GM19372 (cell line): ENCODE data around the gene PLA2G3.
"Not testable (repeated sequence)": the region's sequence is repeated elsewhere in the genome, so short reads cannot be mapped to it uniquely, and the experiment has no call there.

Source experiments
- ATAC-seq: cut with Tn5 transposase; IDR thresholded peaks from one replicate; pipeline ENCODE4 v1.9.1; 2021; ENCODE audit warnings: mild to moderate bottlenecking, low read depth, moderate library complexity; ENCODE audit not compliant: unreplicated experiment

Gene PLA2G3

GRCh38 chr22:31124811-31125465 is 15.4 kb downstream of the PLA2G3 start:
- no peak for ATAC-seq

DNA sequence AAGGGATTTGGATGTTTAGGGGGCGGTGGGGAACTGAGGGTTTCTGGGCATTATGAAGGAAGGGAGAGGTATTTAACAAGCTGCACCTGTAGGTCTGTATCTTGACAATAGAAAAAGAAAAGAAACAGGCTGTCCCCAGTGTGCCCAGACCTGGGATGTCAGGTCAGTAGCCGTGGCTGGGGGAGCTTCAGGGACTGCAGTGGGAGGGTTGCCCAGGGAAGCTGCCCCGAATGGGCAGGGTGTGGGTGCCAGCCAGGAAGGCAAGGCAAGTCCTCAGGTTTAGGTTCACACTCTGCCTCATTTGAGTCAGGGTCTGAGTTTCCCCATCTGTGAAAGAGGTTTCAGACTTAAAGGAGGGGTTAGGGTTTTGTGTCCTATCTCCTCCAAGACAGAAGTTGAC is 16.0 kb downstream of the PLA2G3 start:
- ATAC-seq: no peak

- ATAC-seq: no peak
Measured at GRCh38 chr22:31123292-31123602, 17.1 kb downstream of the PLA2G3 start.

DNA sequence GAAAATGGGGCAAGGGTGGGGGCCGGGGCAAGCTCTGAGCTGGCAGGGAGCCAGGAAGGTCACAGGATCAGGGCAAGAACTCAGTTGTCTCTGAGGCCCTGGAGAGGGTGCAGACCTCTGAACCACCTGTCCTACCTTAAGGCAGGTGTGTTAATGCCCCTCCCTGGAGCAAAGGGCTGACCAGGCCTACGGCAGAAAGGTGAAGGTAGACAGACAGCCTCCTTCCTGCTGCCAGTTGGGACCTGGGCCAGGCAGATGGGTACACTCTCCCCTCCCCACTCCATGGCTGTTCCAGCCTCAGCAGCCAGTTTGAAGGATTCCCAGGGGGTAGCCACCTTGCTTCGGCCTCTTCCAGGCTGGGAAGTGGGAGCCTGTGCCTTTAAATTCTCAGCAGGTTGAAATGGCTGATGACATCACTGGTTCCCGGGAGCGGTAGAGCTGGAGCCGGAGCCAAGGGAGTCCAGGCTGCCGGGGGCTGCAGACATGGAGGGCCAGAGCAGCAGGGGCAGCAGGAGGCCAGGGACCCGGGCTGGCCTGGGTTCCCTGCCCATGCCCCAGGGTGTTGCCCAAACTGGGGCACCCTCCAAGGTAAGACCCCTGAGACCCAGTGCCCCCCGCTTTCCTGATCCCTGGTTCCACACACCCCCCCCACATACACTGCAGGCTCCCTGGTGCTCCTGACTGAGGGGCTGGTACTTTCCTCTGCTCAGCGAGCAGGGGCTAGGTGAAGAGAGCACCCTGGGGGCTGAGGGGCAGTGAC is 17.6 kb downstream of the PLA2G3 start, which contains the start of gene INPP5J:
INPP5J (plus strand) TSS at position 435 of the 760 bp plus-strand sequence; CDS start at position 484, 49 bp downstream.
- ATAC-seq: no peak

DNA sequence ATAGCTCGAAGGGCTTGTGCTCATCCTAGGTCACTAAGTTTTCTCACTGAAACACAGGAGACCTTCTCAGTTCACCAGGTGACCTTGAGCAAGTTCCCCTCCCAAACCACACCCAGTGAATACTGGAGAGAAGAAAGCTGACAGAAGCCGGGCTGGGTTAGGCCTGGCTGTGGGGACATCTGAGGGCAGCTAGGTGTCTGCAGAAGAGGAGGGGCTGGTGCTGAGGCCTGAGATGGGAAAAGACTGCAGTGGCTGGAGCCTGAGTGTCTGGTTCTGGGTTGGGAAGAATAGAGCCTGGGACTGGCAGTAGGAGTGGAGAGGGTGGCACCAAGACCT is 18.1 kb downstream of the PLA2G3 start:
- no peak for ATAC-seq

- ATAC-seq: no peak
Measured at GRCh38 chr22:31121403-31121802, 18.9 kb downstream of the PLA2G3 start.

- ATAC-seq: no peak
Measured at GRCh38 chr22:31120642-31121041, 19.7 kb downstream of the PLA2G3 start.

GRCh38 chr22:31120230-31120629 is 20.1 kb downstream of the PLA2G3 start:
- ATAC-seq: no peak

- no peak for ATAC-seq
Measured at GRCh38 chr22:31119026-31119717, 21.1 kb downstream of the PLA2G3 start.

DNA sequence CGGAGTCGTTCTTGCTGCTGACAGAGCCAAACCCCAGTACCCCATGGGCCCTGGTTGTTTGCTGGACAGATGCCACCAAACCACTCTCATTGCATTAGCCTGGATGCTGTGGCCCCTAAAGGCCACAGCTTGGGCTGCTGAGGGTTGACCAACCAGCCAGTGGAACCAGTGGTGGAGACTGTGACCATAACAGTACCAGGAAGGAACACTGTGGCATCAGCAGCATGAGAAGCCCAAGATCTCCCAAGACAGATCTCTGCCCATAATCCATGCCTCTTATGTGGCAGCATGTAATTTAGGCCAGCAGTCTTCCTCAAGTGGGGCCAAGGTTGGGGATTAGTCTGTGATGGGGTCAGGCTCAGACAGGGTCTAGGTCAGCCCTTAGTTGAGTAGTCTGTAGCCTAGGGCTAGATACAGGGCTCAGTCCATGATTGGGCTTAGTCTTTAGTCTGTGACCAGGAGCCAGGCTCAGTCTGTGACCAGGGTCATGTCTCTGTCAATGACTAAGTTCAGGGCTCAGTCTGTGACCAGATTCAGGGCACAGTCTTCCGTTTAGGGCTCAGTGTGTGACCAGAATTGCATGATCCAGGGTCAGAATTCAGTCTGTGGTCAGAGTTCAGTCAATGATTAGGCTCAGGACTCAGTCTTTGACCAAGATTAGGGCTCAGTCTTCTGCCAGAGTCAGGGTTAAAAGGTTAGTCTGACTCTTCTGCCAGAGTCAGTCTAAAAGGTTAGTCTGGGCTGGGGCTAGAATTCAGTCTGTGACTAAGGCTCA is 22.1 kb downstream of the PLA2G3 start:
- ATAC-seq: no peak

GRCh38 chr22:31112547-31113091 is 27.7 kb downstream of the PLA2G3 start:
- ATAC-seq: not testable (repeated sequence)

DNA sequence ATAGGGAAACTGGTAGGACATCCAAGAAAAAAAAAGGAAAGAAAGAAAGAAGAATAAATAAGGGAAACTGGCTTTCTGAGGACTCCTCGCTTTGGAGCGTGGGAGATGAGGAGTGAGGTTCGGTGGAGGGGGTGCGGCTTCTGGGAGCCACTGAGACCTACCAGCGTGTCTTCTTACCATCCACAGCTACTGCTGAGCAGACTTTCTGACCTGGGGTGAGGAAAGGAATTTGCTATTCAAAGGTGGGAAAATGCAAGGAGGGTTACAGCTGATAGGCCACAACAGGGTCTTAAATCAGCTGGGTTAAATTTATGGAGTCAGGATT is 32.5 kb downstream of the PLA2G3 start:
- ATAC-seq: peak; percentile 11

DNA sequence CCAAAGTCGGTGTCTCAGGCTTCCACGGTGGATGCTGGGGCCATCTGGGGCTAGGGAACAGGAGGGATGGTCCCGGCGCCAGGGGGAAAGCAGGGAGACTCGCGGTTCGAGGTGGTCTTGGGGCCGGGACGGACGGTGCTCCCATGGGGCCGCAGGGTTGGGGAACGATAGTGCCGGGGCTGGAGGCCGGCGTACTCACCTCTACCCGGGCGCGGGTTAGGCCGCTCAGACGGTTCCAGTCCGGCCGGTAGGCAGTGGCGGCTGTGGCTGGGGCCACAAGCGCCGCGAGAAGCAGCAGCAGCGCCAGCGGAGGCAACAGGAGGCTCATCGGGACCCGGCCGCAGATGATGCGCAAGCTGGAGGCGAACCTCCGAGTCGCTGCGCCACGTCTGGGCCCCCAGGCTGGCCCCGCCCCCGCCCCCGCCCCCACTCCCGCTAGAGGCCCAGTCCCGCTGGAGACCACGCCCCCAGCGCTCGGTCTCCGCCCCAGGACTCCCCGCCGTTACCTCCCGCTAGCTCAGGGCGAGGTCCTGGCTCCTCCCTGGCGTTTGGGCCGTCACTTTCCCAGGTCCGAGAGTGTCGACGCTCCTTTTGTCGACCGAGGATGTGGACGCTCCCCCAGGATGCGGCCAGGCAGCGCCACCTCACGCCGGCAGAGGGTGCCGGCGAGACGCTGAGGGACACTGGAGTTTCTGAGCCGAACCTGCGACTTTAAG is 33.0 kb downstream of the PLA2G3 start, which contains the start of gene SELENOM:
SELENOM (minus strand) TSS at position 391 of the 716 bp plus-strand sequence; CDS start at position 328, 63 bp downstream.
- ATAC-seq: peak; percentile 83

DNA sequence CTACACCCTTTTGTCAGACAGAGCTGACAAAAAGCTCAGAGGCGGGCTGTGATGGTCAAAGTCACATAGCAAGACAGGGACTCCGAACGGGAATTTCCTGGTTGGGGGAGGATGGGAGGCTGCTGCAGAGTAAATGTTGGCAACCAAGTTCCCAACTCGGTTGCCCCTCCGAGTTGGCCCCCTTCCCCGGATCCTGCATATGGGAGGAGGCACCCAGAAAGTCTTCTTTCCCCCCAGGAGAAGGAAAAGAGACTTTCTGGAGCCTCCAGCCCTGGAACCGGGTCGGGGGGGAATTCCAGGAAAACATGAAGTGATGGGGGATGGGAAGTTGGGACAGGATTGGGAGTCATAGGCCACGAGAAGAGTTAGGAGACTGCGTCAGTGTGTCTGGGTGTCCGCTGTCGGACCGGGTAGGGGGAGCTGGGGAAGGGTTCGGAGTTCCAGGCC is 33.6 kb downstream of the PLA2G3 start:
- no peak for ATAC-seq

GRCh38 chr22:31106001-31106571 is 34.2 kb downstream of the PLA2G3 start:
- ATAC-seq: no peak

- ATAC-seq: no peak
Measured at GRCh38 chr22:31105282-31105929, 34.9 kb downstream of the PLA2G3 start.

GRCh38 chr22:31104869-31105268 is 35.4 kb downstream of the PLA2G3 start:
- no peak for ATAC-seq

DNA sequence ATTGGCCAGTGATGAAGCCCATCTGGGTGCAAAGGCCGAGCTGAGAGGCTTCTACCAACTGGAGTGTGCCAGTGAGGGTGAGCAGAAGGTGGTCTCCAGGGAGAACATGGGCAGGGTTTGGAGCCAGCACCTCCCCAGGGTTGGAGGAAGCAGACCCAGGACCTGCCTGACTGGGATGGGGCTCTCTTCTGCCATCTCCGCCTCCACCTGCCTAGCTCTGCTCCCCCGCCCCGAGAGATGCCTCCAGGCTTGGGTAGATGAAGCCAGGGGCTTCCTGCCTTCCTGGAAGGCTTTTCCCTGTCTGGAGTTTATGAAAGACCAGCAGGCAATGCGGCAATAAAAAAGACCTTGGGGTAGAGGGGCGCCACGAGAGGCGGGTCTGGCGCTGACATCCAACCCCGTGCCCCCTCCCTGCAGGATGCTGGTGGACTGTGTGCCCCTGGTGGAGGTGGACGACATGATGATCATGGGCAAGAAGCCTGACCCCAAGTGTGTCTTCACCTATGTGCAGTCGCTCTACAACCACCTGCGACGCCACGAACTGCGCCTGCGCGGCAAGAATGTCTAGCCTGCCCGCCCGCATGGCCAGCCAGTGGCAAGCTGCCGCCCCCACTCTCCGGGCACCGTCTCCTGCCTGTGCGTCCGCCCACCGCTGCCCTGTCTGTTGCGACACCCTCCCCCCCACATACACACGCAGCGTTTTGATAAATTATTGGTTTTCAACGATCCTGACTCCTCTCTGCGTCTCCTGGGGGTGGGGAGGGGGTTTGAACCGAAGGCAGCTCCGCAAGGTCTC is 36.2 kb downstream of the PLA2G3 start:
- ATAC-seq: no peak
